Measurements from ENCODE around the gene FREM2. TPM values are rescaled to one million over a fixed set of nuclear protein-coding genes. Genes with fewer than 3 reads are reported as not detected.

Gene FREM2
- total RNA-seq, 2 experiments from 2014 or later: not detected

DNA sequence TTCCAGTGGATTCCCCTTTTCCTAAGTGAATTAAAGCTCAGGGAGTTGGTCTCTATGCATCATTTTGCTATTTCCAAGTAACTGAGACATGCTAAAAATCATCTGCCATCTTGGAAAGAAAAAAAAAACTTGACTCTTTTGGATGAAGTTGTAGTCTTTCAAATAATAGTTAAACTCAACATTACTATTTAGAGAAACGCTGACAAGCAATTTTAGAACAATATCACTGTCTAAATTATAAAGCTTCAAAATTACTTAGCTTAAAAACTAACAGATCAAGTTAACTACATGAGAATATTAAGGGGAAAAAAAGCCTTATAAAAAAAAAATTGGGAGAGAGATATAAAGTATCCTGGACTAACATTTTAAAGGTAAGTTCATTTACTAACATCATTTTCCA lies 235.3 kb downstream of the FREM2 start:
- DNase-seq (no peak), ATAC-seq (no peak)
- H3K9me3 Mint-ChIP-seq: no peaks in the 10 kb centered on the region
- CTCF ChIA-PET: interaction anchor here (1.5 kb wide), 1 partner anchor 45 kb away, joined by 3 read pairs; no protein-coding TSS in a partner anchor
- no peaks in the 10 kb centered on the region for H3K4me1 Mint-ChIP-seq (ENCODE audit: low read depth)
- H3K36me3 Mint-ChIP-seq (ENCODE audit: low read depth): no peaks in the 10 kb centered on the region
- TF ChIP-seq, protein P1, sequence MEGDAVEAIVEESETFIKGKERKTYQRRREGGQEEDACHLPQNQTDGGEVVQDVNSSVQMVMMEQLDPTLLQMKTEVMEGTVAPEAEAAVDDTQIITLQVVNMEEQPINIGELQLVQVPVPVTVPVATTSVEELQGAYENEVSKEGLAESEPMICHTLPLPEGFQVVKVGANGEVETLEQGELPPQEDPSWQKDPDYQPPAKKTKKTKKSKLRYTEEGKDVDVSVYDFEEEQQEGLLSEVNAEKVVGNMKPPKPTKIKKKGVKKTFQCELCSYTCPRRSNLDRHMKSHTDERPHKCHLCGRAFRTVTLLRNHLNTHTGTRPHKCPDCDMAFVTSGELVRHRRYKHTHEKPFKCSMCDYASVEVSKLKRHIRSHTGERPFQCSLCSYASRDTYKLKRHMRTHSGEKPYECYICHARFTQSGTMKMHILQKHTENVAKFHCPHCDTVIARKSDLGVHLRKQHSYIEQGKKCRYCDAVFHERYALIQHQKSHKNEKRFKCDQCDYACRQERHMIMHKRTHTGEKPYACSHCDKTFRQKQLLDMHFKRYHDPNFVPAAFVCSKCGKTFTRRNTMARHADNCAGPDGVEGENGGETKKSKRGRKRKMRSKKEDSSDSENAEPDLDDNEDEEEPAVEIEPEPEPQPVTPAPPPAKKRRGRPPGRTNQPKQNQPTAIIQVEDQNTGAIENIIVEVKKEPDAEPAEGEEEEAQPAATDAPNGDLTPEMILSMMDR (IDR thresholded peaks at IDR 0.05): no peak
- H3K27ac Mint-ChIP-seq: no peak overlapping the region
- intact Hi-C loops (cut with micrococcal nuclease): no loop called here
- POLR2A ChIA-PET: no interaction called here
- H3K27me3 Mint-ChIP-seq: peaks cover 25% of the 10 kb centered on the region
- H3K4me3 Mint-ChIP-seq: no peak overlapping the region

DNA sequence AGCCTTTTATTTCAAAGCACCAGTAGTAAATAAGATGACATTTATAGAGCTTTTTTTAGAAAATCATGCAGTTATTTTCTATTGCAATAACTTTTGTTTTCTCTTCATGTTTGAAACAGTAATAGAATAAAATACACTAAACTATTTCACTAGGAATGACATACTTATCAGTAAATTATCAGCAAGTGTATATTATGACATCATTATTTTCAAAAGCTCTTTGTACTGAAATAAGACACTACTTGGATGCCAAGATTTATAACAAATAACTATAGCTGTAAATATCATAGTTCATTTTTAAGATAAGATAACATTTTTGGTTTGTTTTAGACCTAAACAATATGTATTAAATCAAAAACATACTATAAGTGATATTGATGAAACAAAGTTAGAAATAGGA lies 246.9 kb downstream of the FREM2 start:
- H3K27ac Mint-ChIP-seq: no peak overlapping the region
- H3K36me3 Mint-ChIP-seq (ENCODE audit: low read depth): no peaks in the 10 kb centered on the region
- CTCF ChIA-PET: no interaction called here
- H3K4me3 Mint-ChIP-seq: no peak overlapping the region
- peaks cover 8% of the 10 kb centered on the region for H3K27me3 Mint-ChIP-seq
- H3K4me1 Mint-ChIP-seq (ENCODE audit: low read depth): no peaks in the 10 kb centered on the region
- no peak for ATAC-seq
- POLR2A ChIA-PET: no interaction called here
- intact Hi-C loops (cut with micrococcal nuclease): no loop called here
- no peaks in the 10 kb centered on the region for H3K9me3 Mint-ChIP-seq
- no peak for DNase-seq
- TF ChIP-seq, protein P1 (IDR thresholded peaks at IDR 0.05): no peak
